ENCODE results near the gene SLIT3.

Gene SLIT3

DNA sequence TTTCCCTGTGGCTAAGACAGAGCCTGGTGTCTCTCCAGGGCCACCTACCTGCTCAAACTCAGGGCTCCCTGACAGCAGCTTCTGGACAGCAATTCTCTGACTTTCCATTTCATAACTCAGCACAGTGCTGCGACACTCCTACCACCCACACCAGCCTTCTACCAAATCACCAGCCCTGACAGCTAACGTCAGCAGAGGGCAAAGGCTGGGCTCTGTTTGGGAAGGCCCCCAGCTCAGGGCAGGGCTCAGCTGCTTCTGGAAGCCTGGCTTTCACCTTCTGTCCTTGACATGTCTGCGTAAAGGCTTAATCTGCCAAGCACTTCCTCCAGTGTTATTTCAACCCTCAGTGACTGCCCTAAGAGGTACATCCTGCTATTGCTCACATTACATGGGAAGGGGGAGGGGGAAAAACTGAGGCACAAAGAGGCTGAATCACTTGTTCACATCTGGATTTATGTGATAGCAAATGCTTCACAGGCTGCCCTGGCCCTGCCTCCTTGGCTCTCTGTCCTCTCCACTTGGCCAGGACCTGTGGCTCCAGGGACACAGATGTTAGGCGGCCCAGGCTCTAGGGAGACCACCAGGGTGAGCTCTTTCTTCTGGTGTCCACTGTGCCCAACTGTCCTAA lies 619.3 kb downstream of the SLIT3 start:
- DNase-seq: no peak

DNA sequence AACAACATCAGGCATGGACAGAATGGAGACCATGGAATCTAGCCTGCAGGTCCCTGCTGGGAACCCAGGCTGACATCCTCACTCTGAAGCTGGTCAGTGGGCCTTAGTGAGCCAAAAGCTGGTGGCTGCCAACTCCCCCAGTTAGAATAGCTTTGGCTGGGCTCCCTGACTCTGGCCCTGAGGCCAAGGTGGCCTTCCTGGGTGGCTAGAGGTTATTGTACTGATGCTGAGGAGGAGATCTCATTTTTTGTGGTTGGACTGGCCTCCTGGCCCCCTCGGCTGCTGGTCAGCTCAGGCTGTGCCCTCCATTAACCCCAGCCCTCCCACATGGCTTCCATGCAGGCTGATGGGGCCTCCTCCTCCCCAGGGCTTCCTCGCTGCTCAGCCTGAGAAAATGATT lies 620.5 kb downstream of the SLIT3 start:
- no peak for DNase-seq

DNA sequence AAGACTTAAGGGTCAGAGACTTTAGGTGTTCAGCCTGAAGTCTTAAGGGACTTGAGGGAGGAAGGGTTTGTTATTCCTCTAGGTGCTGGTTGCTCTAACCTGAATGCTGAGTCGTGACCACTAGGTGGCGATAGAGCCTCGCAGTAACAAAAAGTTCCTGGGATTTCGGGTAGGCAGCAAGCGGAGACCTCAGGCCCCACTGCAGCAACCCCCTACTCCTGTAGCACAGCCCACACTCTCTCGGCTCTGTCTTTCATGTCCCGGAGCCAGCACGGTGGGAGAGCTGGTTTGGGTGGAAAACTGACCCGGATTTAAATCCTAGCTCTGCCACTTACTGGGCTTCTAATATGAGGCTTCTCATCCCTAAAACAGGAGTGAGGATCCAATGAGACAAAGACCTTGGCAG lies 621.4 kb downstream of the SLIT3 start:
- DNase-seq: peak; percentile 36

DNA sequence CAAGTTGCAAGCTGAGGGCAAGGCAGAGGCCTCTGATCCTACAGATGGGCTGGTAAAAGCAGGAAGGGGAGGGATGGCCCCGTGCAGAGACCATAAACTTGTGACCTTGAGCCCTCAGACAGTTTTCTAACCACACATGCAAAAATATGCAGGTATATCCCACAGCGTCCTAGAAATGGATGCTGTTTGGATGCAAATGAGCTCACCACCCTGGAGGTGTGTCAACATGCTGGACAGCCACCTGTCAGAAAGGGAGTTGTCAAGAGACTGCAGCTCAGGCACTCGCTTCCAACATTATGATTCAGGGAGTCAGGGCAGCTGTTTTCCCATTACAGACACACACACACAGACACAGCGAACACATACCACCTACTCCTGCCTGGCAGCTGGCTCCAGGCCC lies 624.4 kb downstream of the SLIT3 start:
- DNase-seq: no peak

DNA sequence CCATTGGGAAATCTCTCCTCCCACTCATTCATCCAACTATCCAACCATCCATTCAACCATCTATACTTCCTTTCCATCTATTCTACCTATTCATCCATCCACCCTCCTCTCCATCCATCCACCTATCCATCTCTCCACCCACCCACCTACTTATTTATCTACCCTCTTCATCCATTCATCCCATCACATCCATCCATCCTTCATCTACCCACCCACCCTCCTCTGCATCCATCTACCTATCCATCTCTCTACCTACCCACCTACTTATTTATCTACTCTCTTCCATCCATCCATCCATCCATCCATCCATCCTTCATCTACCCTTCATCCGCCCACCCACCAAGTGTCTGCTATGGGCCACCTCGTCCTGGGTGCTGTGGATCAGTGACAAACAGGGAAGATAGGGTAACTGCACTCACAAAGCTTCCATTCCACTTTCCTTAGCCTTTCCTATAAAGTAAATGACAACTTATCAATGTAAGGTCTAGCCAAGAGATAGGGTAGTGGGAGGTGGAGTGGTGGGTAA lies 625.0 kb downstream of the SLIT3 start:
- no peak for DNase-seq

DNA sequence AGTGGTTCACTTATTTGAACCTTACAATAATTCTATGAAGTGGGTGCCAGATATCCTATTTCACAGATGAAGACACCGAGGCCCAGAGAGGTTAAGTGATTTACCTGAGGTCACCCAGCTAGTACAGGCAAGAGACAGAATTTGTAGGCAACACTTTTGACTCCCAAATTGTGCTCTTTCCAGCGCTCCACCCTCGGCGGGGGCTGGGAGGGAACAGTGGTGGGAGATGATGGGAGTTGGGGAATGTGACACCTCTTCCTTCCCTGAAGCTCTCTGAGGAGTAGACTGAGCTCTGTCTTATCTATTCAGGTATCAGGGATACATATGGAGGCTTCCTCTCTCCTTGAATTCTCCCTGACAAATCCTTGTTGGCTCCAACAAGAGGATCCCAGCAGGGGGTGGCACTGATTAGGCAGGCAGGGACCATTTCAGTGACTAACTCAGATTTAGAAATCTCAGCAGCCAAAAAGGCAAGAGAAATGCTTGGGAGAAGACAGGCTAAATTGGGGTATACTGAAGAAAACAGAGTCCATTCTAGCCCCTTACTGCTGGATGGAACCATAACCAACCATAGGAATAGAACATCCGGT lies 626.0 kb downstream of the SLIT3 start:
- no peak for DNase-seq

DNA sequence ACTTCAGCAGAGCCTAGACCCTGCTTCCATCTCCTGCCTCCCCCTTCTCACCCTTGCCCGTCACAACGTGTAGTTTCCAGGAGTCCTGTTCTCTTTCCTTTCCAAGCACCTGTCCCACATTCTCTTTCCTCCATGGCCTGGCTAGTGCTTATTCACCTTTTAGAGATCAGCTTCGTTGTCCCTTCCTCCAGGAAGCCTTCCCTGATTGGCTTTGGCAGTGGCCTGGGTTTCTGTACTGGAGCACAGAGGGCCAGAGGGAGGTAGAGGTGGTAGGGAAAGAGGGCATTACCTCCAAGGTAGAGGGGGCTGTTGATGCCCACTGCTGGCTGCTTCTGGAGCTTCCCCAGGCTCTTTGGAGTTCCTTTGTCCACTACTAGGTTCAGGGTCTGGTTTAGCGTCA lies 628.1 kb downstream of the SLIT3 start:
- no peak for DNase-seq

DNA sequence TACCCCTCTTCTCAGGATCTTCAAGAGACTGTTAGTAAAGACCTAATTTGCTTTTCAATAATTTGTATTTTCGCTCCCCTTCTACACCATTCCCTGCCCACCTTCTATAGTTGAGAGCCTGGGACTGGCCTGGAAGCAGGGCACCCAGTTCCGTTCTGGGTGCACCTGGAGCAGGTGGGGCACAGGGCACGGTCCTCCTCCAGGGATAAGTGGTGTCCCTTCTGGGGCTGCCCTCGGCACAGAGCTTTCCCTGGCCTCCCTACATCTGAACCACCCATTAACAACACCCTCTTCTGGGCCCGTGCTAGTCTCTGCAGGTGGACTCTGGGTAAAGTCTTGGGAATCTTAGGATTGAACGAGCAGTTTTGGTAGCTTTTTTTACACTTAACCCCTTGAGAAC lies 628.9 kb downstream of the SLIT3 start:
- DNase-seq: no peak

DNA sequence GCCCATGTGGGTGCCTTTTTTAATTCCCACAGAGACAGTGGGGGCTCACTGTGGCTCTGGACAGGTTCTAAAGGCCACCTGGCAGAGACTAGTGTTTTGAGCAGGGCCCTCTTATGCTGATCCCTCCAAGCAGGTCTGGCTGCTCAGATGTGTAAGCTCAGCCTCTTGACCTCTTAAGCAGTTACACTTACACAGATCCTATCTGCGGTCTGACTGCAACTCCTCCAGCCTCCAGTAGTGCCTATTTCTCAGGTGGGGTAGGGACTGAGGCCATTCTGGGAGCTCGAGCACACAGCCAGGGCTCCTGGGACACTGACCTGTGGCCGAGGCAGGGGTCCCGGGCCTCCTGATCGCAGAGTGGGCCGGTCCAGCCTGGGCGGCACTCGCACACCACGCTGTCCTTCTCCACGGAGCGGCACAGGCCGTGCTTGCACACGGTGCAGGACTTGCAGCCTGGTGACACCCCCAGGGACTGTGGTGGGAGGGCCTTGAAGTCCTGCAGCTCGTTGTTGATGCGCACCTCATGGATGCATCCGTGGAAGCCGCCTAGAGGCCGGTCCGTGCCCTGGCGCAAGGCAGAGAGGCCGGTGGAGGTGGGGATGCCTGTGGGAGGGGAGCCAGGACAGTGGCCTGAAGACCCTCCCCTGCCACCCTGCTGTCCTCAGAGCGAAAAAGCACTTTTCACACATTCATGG lies 629.9 kb downstream of the SLIT3 start:
- no peak for DNase-seq

DNA sequence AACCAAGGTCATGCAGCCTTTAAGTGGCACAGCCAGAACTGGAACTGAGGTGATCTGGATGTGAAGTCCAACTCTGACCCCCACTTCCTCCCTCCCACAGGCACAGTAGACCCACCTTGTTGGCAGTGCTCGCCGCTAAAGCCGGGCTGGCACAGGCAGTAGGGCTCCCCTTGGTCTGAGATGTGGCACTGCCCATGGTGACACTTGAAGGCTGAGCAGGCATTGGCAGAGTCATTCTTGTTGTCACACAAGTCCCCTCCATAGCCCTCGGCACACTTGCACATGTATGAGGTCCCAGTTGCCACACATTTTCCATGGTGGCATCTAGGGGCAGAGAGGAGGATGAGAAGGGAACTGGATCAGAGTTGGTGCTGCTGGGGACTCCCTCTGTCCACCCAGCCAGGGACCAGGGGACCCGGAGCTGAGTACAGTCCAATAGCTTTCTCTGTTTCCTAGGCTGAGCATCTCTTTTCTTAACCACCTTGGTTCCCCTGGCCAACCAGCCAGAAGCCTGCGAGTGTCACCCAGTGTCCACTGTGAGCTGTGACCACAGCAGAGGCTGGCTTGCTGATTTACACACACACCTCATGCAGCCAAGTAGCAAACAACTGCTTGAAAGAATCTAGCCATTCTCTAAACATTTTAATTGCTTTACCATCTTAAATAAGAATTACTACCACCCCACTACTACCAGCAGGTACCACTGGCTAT lies 631.1 kb downstream of the SLIT3 start:
- DNase-seq: no peak

DNA sequence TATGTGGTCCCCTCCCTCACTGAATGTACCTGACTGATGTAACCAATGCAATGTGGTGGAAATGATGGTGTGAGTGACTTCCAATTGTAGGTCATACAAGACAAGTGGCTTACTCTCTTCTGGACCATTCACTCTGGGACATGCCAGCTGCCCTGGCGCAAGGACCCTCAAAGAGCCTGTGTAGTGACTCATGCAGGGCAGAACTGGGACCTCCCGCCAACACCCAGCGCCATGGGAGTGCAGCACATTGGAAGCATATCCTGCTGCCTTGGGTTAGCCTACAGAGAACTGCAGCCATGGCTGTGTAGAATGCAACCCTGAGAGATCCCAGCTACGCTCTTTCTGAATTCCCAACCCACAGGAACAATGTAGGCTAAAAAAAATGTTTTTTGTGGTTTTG lies 631.8 kb downstream of the SLIT3 start:
- DNase-seq: no peak

DNA sequence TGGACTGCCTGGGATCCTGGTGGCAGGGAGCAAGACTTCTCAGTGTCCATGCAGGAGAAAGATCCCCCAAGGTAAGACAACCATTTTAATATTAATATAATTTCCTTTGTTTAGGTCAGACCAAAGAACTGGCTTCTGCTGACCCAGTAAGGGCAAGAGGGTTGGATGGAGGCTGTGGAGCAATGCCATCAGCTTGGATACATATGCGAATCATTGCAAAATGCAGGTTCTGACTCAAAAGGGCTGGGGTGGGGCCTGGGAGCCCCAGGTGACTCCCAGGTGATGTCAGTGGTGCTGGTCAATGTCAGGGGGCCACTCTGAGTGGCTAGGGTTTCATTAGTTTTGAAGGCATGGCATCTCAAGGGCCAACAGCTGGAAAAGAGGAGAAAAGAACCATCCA lies 632.9 kb downstream of the SLIT3 start:
- no peak for DNase-seq

DNA sequence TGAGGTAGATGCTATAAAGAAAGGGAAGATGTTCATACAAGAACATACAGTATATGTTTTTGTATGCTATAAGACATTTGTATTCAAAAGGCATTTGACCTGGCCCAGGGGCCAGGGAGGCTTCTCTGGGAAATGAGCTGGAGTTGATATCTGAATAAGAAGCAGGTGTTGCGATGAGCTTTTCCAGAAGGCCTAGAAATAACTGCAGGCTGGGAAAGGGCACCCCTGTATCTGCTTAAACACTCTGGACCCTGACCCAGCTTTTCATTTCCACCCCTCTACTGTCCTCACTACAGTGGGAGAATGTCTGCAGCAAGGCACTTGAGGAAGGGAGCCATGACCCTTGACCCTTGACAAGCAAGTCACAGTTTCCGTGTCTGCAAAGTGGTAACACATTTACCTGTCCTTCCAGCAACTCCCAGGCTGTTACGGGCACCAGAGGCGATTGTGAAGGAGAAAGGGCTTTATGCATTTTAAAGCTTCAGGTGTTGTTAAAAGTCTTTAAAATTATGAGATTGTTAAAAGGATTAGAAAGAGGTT lies 633.6 kb downstream of the SLIT3 start:
- DNase-seq: no peak

DNA sequence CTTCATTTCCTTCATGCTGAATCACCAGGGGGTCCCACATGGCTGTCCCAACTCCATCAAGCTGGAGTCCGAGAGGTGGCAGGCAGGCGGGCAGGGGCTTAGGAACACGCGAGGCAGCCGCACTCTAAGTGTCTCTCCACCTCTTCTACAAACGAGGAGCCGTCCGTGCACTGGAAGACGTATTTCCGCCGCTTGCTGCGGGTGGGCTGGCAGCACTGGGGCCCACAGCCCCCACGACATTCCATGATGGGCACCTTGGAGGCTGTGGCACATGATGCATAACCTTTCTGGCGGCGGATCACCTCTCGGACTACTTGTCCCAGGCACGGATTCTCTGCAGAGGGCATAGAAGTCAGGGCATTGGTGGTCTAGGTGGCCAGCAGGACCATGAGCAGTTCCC lies 634.6 kb downstream of the SLIT3 start:
- DNase-seq: no peak

DNA sequence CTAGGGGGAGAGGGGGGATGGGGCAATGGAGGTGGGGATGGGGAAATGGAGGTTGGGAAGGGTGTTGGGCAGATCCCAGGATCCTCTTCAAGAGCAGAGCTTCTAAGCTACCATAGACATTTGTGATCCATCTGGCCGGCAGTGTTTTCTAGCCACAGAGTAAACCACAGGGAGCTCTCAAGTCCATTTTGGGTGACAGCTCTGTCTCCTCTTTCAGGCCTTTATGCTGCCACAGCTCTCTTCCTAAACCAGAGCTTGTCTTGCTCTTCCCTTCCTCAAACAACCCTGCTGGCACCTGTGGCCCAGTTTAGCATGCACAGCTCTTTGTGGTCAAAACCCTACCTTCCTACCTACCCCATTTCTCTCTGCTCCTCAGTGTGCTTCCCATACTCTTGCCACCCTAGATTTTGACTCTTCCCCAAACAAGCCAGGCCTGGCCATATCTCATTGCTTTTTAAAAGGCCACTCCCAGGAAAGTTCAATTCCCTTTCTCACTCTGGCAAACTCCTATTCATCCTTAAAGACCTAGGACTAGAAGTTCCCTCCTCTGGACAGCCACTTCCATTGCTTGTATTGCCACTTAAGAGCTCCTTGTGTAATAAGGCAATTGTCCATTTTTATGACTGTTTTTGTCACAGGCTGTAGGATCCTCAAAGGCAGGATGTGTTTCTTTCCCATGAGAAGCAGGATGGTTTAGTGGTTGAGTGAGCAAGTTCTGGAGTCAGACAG lies 637.5 kb downstream of the SLIT3 start:
- DNase-seq: no peak

DNA sequence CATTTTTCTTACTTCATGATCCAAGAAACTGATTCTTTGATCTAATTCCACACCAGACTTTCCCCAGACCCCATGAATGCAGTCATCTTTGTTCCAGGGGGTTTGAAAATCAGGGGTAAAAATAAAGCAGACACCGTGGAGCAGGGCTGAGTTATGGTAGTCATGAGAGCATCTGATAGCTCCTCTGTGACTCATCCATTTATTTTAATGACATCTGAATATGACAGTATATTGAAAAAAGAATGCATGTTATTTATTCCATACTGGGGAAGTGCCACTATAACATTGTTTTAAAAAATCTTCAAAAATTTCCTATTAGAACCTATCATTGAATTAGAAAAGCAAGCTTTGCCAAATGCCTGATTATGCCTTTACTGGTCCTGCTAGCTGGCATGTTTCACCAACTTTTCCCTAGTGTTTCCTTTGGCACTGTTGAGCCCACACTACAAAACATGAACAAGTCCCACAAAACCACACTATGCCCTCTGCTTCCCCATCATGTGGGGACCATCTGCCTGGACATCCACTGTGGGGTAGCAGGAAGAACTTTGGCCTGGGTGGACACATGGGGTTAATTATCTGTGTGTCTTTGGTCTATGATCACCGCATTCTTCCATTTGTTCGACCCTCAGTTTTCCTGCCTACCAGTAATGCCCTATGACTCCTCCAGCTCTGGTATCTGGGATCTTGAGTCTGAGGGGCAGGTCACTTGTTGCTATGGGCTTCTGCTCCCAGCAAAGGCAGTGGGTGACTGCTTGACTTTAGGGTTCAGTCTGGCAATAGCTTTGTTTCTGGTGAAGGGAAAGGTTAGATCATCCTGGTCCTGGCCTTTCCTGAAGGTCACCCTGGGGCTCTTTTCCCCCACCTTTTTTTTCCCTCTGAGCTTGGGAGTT lies 639.1 kb downstream of the SLIT3 start:
- no peak for DNase-seq

DNA sequence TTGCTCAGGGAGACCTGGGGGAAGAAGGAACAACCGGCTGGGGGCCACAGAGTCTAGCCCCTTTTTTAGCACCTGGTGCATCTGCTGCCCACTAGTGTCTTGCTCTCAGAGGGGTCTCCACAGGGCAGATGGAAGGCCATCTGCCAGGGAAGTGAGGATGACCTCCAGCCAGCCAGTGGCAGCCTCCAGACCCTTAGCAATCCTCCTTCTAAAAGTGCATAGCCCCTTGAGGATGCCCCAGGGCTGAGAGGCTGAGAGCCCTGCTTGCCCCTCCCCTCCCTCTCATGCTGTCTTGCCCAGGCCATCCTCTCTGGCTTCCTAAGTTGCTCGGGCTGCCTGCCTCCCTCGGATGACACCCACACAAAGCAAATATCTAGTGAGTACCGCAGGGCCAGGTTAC lies 640.2 kb downstream of the SLIT3 start:
- DNase-seq: no peak

DNA sequence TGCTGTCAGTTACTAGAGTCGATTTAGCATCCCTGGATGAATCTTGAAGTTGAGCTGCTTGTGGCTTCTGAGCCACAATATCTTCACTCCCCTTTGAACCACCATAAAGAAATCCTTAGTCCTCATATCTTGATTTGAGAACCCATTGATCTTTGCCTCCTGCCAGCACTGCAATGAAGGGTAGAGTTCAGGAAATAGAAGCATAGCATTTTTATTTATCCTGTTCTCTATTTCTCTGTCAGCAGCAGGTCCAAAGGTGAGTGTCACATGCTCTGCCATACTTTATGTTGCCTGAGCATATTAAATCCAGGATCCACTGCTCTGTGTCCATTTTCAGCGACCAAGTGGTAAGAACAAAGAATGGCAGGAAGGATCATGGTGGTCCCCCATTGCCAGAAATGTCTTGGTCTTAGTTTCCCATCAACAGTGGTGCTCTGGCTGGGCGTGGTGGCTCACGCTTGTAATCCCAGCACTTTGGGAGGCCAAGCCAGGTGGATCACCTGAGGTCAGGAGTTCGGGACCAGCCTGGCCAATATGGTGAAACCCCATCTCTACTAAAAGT lies 641.6 kb downstream of the SLIT3 start:
- DNase-seq: no peak

DNA sequence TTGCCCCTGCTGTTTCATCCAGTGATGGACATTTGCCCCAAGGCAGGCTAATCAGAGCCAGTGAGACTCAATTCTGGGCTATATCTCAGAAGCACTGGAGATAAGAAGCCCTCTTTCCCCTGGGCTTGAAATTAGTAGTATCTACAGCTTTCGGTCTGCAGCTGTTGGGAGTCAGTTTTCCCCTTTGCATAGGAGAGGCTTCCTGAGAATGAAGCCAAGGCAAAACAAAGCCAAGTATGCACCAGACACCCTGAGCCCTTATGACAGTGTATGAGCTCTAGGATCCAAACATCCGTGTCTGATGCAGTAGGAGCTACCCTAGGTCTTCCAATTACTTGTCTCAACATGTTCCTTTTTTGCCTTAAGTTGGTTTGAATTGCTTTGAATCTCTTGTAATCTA lies 642.5 kb downstream of the SLIT3 start:
- no peak for DNase-seq

DNA sequence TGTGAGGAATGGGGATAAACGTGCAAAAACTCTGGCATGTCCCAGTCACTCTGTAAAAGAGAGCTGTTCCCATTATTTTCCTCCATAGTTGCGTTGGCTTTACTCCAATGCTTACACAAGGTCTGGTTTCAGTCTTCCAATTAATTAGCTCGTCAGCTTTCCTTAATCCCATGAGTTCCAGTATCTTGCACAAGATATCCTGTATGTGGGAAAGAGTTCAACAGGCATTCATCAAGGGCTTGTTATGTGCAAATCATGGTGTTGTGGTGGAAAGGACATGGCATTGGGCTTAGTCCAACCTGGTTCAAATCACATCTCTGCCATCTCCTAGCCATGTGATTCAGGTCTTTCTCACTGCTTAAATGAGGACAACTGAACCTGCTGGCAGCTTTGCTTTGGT lies 644.3 kb downstream of the SLIT3 start:
- DNase-seq: peak; percentile 24

DNA sequence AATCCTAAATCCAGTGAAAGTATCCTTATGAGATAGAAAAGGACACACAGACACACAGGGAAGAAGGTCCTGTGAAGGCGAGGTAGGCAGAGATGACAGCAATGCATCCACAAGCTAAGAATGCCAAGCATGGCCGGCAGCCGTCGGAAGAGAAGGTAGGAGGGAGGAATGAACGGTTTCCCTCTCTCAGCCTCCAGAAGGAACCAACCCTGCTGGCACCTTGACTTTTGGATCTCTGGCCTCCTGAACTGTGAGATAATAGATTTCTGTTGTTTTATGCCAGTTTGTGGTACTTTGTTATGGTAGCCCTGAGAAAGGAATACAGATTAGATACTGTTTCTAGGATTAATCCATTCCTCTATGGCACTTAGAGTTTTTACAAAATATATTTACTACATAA lies 645.6 kb downstream of the SLIT3 start:
- DNase-seq: no peak

Data from NCI-H1092 treated with DMSO at 0.1 percent for 48 hours (cell line).